ENCODE measurements around the gene NGFR. TPM values are rescaled to one million over a fixed set of nuclear protein-coding genes. Genes with fewer than 3 reads are reported as not detected.

The NGFR gene, protein sequence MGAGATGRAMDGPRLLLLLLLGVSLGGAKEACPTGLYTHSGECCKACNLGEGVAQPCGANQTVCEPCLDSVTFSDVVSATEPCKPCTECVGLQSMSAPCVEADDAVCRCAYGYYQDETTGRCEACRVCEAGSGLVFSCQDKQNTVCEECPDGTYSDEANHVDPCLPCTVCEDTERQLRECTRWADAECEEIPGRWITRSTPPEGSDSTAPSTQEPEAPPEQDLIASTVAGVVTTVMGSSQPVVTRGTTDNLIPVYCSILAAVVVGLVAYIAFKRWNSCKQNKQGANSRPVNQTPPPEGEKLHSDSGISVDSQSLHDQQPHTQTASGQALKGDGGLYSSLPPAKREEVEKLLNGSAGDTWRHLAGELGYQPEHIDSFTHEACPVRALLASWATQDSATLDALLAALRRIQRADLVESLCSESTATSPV
- 4.5 TPM for total RNA-seq (ENCODE audit: unreplicated experiment)
- long read RNA-seq: 0 reads

DNA sequence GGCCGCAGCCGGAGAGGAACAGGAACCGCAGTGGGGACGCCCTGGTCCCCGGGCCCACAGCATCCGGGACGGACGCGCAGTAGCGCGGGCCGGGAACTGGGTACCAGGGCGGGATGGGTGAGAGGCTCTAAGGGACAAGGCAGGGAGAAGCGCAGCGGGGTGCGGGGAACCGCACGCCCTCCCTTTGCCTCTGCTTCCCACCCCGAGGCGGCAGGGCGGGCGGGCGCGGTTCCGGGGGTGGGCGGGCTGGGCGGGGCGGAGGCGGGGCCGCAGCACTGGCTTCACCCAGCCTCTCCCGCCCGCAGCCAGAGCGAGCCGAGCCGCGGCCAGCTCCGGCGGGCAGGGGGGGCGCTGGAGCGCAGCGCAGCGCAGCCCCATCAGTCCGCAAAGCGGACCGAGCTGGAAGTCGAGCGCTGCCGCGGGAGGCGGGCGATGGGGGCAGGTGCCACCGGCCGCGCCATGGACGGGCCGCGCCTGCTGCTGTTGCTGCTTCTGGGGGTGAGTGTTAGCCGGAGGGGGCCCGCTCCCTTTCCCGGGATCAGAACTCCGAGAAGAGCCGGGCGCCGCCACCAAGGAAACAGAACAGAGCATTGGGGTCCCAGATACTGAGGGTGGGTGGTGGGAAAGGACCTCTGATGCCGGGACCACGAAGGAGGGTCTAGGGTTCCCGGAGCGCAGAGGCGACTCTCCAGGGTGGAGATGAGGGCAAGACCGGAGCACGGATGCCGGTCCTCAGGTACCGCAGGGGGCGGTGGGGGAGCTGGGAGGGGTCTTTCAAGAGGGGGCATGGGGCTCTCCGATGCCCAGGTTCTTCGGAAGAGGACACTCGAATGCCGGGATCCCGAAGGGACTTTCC lies at the start of gene NGFR:
NGFR (plus strand) TSS at position 308 of the 856 bp plus-strand sequence; CDS start at position 433, 125 bp downstream.
- Mint-ChIP-seq H3K36me3 (ENCODE audit: low read depth, unreplicated experiment) (no peaks in the 10 kb centered on the region), H3K27ac (ENCODE audit: unreplicated experiment) (no peak within 1 kb of the TSS), H3K27me3 (ENCODE audit: unreplicated experiment) (peaks cover 18% of the 10 kb centered on the region), H3K4me1 (ENCODE audit: unreplicated experiment) (peaks cover 7% of the 10 kb centered on the region), H3K9me3 (ENCODE audit: unreplicated experiment) (no peaks in the 10 kb centered on the region), H3K4me3 (ENCODE audit: unreplicated experiment) (peak within 1 kb of the TSS; percentile 31)
- peak; percentile 14 for DNase-seq (ENCODE audit: low spot score)
- TF ChIP-seq CTCF (IDR thresholded peaks at IDR 0.05; ENCODE audit: unreplicated experiment): no peak

GRCh38 chr17:49445591-49445990 lies 49.5 kb upstream of the NGFR start:
- H3K27me3 Mint-ChIP-seq (ENCODE audit: unreplicated experiment): peaks cover 3% of the 10 kb centered on the region
- no peak overlapping the region for H3K27ac Mint-ChIP-seq (ENCODE audit: unreplicated experiment)
- peaks cover 4% of the 10 kb centered on the region for H3K4me1 Mint-ChIP-seq (ENCODE audit: unreplicated experiment)

GRCh38 chr17:49447628-49448302 lies 47.3 kb upstream of the NGFR start:
- Mint-ChIP-seq H3K27ac (ENCODE audit: unreplicated experiment) (no peak overlapping the region), H3K9me3 (ENCODE audit: unreplicated experiment) (no peaks in the 10 kb centered on the region), H3K36me3 (ENCODE audit: low read depth, unreplicated experiment) (no peaks in the 10 kb centered on the region), H3K27me3 (ENCODE audit: unreplicated experiment) (peaks cover 4% of the 10 kb centered on the region), H3K4me1 (ENCODE audit: unreplicated experiment) (peaks cover 8% of the 10 kb centered on the region), H3K4me3 (ENCODE audit: unreplicated experiment) (no peak overlapping the region)
- TF ChIP-seq CTCF (IDR thresholded peaks at IDR 0.05; ENCODE audit: unreplicated experiment): no peak
- DNase-seq (ENCODE audit: low spot score): no peak

More at GRCh38 chr17:49445591-49445990, 49.5 kb upstream of the NGFR start:
- Mint-ChIP-seq H3K36me3 (ENCODE audit: low read depth, unreplicated experiment) (no peaks in the 10 kb centered on the region), H3K9me3 (ENCODE audit: unreplicated experiment) (no peaks in the 10 kb centered on the region), H3K4me3 (ENCODE audit: unreplicated experiment) (no peak overlapping the region)
- DNase-seq (ENCODE audit: low spot score): no peak
- no peak for TF ChIP-seq CTCF (IDR thresholded peaks at IDR 0.05; ENCODE audit: unreplicated experiment)

DNA sequence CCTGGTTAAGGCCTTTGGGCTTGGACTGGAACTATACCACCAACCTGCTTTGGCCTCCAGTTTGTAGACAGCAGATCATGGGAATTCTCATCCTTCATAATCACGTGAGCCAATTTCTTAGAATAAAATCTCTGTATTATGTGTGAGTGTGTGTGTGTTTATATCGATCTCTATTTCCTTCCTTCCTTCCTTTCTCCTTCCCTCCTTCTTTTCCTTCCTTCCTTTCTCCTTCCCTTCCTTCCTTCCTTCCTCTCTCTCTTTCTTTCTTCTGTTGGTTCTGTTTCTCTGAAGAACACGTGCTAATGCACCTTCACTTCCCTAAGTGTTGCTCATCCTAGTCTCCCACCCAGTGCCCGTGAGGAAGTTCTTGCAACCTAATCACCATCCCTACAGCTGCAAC lies 44.9 kb upstream of the NGFR start:
- no peak overlapping the region for H3K27ac Mint-ChIP-seq (ENCODE audit: unreplicated experiment)
- no peak for DNase-seq (ENCODE audit: low spot score)
- peaks cover 13% of the 10 kb centered on the region for H3K27me3 Mint-ChIP-seq (ENCODE audit: unreplicated experiment)
- no peak overlapping the region for H3K4me3 Mint-ChIP-seq (ENCODE audit: unreplicated experiment)
- no peaks in the 10 kb centered on the region for H3K9me3 Mint-ChIP-seq (ENCODE audit: unreplicated experiment)
- TF ChIP-seq CTCF (IDR thresholded peaks at IDR 0.05; ENCODE audit: unreplicated experiment): no peak
- H3K36me3 Mint-ChIP-seq (ENCODE audit: low read depth, unreplicated experiment): no peaks in the 10 kb centered on the region
- peaks cover 8% of the 10 kb centered on the region for H3K4me1 Mint-ChIP-seq (ENCODE audit: unreplicated experiment)

Data from endothelial cell (in vitro differentiated cells).